GM18909 (cell line): ENCODE data around the gene CORO2B.

Experiments
- ATAC-seq: cut with Tn5 transposase; IDR thresholded peaks from one replicate; pipeline ENCODE4 v1.9.1; 2021; ENCODE audit warnings: mild to moderate bottlenecking; ENCODE audit not compliant: unreplicated experiment, poor library complexity

Gene CORO2B

GRCh38 chr15:68571582-68571981 lies 7.2 kb upstream of the CORO2B start:
- ATAC-seq = no peak

- no peak for ATAC-seq
Measured at GRCh38 chr15:68572309-68572708, 6.5 kb upstream of the CORO2B start.

- ATAC-seq = no peak
Measured at GRCh38 chr15:68572921-68573320, 5.9 kb upstream of the CORO2B start.

- no peak for ATAC-seq
Measured at GRCh38 chr15:68574046-68574445, 4.7 kb upstream of the CORO2B start.

- ATAC-seq = no peak
Measured at GRCh38 chr15:68574629-68575028, 4.2 kb upstream of the CORO2B start.

- no peak for ATAC-seq
Measured at GRCh38 chr15:68576235-68576892, 2.4 kb upstream of the CORO2B start.

GRCh38 chr15:68578175-68578979 lies 416 bp upstream of the CORO2B start:
- no peak for ATAC-seq

- no peak for ATAC-seq
Measured at GRCh38 chr15:68580026-68580882, 1.5 kb downstream of the CORO2B start.

- ATAC-seq = no peak
Measured at GRCh38 chr15:68580883-68581155, 2.0 kb downstream of the CORO2B start.

GRCh38 chr15:68581725-68582124 lies 2.9 kb downstream of the CORO2B start:
- ATAC-seq = no peak

GRCh38 chr15:68582236-68582635 lies 3.4 kb downstream of the CORO2B start:
- ATAC-seq = no peak

- no peak for ATAC-seq
Measured at GRCh38 chr15:68582864-68583263, 4.1 kb downstream of the CORO2B start.

- ATAC-seq = no peak
Measured at GRCh38 chr15:68583321-68583720, 4.5 kb downstream of the CORO2B start.

GRCh38 chr15:68583936-68584755 lies 5.4 kb downstream of the CORO2B start:
- no peak for ATAC-seq

GRCh38 chr15:68584756-68585573 lies 6.2 kb downstream of the CORO2B start:
- ATAC-seq = no peak

GRCh38 chr15:68585574-68586273 lies 6.9 kb downstream of the CORO2B start:
- ATAC-seq = no peak

GRCh38 chr15:68586274-68586961 lies 7.6 kb downstream of the CORO2B start:
- ATAC-seq = no peak

GRCh38 chr15:68587769-68588385 lies 9.1 kb downstream of the CORO2B start:
- ATAC-seq = no peak
